Right renal cortex interstitium (tissue), 3 donors: ENCODE data around the gene RHOXF1. TPM values are rescaled to one million over a fixed set of nuclear protein-coding genes. Genes with fewer than 3 reads are reported as not detected.
"Not testable (repeated sequence)": the region's sequence is repeated elsewhere in the genome, so short reads cannot be mapped to it uniquely, and the experiment has no call there.

Source experiments
- DNase-seq, 3 donors: peaks; one replicate each; pipeline ENCODE4 v3.0.0-alpha.2; 2013; ENCODE audit warnings: low read depth in 3 of 3, low spot score in 2 of 3
- polyA plus RNA-seq, 3 donors: library from polyadenylated mRNA; unstranded; fragments of 120-200 nt; gene quantifications; one replicate each; pipeline ENCODE4 v1.2.1, GENCODE V29; 2013; ENCODE audit not compliant: insufficient read length in 3 of 3

The RHOXF1 gene
- polyA plus RNA-seq, result 1 to 10 TPM in 1 of 3 donors, under 1 TPM in 1, not detected in 1; 0.58 to 1.1 TPM

- DNase-seq, result no peak
Measured at GRCh38 chrX:120115438-120115963, at the start of gene RHOXF1. RHOXF1 (minus strand) TSS chrX:120115913; CDS start chrX:120115862, 51 bp downstream.

DNA sequence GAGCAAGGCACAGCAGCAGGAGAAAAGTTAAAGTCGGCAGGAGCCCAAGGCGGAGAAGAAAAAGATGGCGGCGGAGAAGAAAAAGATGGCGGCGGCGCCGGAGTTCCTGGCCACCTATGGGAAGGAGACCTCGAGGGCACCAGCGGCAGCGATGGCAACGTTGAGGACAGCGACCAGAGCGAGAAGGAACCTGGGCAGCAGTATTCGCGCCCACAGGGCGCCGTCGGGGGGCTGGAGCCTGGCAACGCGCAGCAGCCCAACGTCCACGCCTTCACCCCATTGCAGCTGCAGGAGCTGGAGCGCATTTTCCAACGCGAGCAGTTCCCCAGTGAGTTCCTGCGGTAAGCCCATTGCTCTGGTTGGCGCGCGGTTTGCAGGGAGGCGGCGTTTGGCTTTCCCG, 43.4 kb upstream of the RHOXF1 start:
- not testable (repeated sequence) for DNase-seq

- not testable (repeated sequence) for DNase-seq
Measured at GRCh38 chrX:120158313-120158712, 42.6 kb upstream of the RHOXF1 start, which contains the start of gene RHOXF2. RHOXF2 (plus strand) TSS chrX:120158613; CDS start chrX:120158751, 138 bp downstream.

GRCh38 chrX:120150109-120150744, 34.5 kb upstream of the RHOXF1 start:
- not testable (repeated sequence) for DNase-seq

- DNase-seq, result no peak
Measured at GRCh38 chrX:120147537-120147936, 31.8 kb upstream of the RHOXF1 start.

DNA sequence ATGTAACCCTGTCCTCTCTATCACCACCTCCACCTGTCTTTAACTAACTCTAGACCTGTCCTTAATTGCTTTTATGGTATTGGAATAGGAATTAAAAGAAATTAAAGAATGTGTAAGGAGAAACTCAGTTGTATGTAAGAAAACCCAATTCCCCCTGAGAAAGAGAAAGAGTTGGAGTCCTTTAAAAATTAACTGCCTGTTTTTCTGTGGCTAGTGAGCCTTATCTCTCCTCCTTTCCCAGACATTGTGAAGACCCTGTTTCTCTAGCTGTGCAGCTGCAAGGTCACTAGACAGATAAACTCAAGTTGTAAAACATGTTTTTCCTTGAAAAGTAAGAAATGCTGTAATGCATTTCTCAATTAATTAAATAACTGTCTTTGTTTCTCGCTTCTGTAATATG, 30.6 kb upstream of the RHOXF1 start:
- DNase-seq, result not testable (repeated sequence)

DNA sequence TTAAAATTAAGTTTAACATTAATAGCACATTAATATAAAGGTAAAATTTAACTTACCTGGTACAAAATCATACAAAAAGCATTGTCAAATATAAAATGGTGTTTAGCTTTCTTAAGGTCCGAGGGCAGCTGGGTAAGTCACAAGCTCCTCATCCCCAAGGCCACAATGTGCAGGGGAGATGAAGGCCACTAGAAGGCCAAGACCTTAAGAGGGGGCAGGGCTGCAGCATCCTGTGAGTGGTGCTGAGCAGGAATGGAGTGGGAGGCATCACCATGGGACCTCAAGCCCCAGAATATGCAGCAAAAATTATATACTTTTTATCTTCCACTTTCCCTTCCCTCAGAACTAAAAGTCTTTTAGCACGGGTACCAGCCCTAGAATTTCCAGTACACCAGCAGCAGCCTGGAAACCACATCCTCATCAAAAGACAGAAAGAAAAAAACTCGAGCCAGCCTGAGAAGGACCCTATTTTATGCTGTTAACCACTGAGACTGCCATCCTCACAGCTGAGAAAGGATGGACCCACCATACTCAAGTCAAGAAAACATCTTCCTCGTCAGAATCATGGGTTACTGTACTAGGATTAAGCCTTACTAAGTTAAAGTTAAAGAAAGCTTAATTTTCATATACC, 29.7 kb upstream of the RHOXF1 start:
- no peak for DNase-seq

GRCh38 chrX:120144178-120144844, 28.6 kb upstream of the RHOXF1 start:
- no peak for DNase-seq

- no peak for DNase-seq
Measured at GRCh38 chrX:120140293-120140981, 24.7 kb upstream of the RHOXF1 start.

DNA sequence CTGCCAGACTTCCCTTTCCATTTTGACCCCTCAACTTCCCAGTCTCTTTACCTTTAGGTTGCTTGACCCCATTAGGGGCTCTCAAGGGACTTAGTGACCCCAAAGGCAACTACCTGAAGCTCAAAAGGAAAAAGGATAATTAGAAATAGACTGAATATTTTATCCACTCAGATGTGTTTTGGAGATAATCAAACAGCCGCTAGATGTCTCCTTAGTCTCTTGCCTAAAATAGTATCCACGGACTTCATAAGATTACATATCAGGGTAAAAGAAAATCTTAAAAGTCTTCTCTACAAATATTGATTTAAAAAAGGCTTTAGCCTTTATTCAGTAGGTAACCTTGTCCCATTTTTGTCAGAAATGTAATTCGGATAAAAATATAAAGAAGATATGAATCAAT, 21.7 kb upstream of the RHOXF1 start:
- DNase-seq, result no peak

DNA sequence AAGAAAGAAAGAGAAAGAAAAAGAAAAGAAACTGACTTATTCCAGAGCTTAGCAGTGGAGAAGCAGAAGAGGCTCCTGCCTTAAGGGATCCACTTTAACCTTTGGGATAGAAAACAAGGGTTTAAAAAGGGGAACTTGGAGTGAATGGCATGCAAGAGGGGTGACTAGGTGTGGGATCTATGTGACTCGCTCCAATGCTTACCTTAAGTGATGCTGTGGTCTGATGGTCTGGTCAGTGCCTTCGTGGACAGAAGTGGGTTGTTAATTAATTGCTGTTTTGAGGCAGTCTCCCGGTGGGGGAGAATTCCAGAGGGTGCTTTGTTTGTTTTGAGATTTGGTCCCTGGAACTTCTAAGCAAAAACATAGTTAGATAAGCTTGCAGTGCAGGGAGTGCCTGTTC, 21.1 kb upstream of the RHOXF1 start:
- no peak for DNase-seq

- no peak for DNase-seq
Measured at GRCh38 chrX:120136128-120136527, 20.4 kb upstream of the RHOXF1 start.

DNA sequence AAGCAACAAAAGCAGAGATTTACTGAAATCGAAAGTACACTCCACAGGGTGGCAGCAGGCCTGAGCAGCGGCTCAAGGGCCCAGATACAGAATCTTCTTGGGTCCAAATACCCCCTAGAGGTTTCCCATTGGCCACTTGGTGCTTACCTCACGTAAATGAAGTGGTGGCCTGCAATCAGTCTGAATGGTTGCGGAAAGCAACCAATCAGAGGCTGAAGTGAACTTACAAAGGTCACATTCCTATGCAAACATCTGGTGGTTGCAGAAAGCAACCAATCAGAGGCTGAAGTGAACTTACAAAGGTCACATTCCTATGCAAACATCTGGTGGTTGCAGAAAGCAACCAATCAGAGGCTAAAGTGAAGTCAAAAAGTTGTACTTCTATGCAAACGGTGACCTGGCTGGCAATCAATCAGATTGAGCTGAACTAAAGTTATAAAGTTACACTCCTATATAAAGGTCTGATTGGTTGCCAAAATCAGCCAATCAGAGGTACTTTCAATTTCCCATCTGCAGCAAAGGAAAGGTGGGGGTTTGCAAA, 12.7 kb upstream of the RHOXF1 start:
- DNase-seq, result not testable (repeated sequence)

- no peak for DNase-seq
Measured at GRCh38 chrX:120125444-120125843, 9.7 kb upstream of the RHOXF1 start.

DNA sequence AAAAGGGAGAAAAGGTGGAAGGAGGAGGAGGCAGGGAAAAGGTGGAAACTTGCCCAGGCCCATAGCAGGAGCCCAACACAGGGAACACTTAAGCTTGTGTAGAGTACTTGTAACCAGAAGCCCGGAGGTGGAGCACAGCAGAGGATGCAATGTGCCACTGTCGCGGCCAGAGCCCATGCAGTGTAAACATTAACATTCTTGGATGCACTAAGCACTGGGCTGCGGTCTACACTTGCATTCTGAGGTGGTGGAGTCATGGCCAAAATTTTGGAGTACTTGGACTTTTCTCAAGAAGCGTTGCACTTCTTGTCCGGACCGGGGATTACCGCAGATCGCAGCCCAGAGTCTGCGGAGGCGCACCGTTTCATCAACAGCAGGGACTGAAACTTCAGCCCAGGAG, 4.5 kb upstream of the RHOXF1 start:
- no peak for DNase-seq

DNA sequence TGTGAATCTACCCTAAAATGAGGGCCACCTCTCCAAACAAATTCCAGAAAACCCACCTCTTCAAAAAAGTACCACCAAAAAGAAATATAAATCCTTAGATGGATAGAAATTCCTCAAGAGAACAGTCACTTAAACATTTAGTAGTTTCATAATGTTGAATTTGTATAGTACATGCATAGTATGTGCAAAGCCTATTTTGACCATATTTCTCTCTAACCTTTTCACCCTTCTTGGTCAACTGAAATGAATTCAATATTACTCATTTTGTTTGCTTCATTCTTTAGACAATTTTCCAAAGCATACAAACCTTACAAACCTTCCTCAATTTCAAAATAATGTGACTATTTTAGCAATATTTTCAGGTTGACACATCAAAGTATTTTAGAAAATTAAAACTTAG, 4.1 kb downstream of the RHOXF1 start:
- no peak for DNase-seq

- no peak for DNase-seq
Measured at GRCh38 chrX:120109378-120109777, 6.3 kb downstream of the RHOXF1 start.

GRCh38 chrX:120104707-120105106, 11.0 kb downstream of the RHOXF1 start:
- DNase-seq, result not testable (repeated sequence)

GRCh38 chrX:120101057-120101456, 14.7 kb downstream of the RHOXF1 start:
- not testable (repeated sequence) for DNase-seq

- no peak for DNase-seq
Measured at GRCh38 chrX:120090208-120090607, 25.5 kb downstream of the RHOXF1 start.
